NCI-H524 (cell line): ENCODE data around the gene CDC37L1.
"Not testable (repeated sequence)": the region's sequence is repeated elsewhere in the genome, so short reads cannot be mapped to it uniquely, and the experiment has no call there.

Source experiments
- DNase-seq, 2 experiments: peaks; one replicate each; lab custom pipeline; 2025; lab: John Stamatoyannopoulos, UW

CDC37L1 gene

GRCh38 chr9:4679268-4680172, at the start of gene CDC37L1:
TSS of gene CDC37L1 (plus strand) at chr9:4679569. CDS start at chr9:4679768, 199 bp downstream.
- DNase-seq, result peak; percentile 84 to 92

- DNase-seq, result no peak
Observed at GRCh38 chr9:4630836-4631235, 48.5 kb upstream of the CDC37L1 start.

DNA sequence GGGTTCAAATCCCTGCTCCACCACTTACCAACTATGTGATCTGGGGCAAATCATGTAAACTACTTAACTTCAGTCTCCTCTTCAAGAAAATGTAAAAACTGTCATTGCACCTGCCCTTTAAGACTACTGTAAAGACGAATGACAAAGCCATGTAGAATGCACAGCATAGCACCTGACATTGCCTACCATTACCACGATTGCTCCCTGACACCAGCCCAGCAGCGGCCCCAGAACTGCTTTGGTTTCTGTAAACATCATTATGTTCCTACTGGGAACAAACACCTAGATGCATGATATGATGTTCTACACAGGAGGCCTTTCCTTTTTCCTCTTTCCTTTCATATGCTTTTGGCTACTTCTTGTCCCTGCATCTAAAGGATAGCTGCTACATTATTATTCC, 40.4 kb upstream of the CDC37L1 start:
- DNase-seq, result no peak

DNA sequence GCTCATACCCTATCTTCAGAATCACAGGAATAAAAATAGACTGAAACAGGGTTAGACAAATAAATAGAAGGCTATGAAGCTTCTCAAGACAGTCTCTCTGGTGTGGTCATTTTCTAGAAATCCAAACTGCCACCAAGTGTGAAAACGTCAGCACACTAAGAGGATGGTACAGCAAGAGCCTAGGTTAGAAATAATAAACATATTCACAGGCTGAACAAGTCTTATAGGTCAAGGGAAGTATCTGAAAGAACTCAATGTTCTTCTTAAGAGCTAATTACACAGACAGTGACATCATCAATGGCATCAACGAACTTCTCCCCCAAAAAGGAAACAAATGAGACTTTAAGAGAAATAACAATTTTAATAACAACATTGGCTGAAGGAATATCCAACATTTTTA, 39.9 kb upstream of the CDC37L1 start:
- no peak for DNase-seq

- DNase-seq, result peak; percentile 0 to 23
Observed at GRCh38 chr9:4640027-4640426, 39.3 kb upstream of the CDC37L1 start.

DNA sequence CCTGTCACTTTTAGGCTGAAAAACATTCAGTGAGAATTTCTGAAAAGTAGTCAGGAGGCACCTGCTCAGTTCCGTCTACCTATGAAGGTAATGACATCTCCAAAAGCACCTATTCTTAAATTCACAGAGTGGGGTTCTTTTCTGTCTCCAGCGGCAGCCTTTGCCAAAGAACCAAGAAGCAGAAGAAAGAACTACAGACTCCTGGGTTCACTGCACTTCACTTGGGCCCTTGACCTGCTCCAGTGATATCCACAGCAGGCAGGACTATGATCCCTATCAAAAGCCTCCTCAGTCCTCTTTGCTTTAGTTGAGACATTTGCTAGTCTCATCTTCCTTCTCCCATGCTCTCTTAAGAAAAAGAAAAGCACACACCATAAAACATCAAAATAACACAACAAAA, 37.0 kb upstream of the CDC37L1 start:
- no peak for DNase-seq

GRCh38 chr9:4654084-4654483, 25.3 kb upstream of the CDC37L1 start:
- no peak for DNase-seq

DNA sequence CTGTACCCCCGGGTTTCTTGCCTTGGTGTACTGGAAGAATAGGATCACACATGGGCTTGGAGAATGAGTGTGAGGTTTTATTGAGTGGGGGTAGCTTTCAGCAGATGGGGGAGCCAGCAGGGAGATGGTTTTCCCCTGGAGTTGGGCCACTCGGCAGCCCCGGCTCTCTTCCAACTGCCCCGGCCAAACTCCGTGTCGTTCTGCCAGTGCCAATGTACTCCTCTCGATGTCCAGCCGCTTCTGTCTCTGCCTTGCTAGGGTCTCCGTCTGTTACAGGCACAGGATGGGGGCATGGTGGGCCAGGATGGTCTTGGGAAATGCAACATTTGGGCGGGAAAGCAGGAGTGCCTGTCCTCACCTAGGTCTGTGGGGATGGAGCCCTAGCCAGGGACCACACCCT, 24.8 kb upstream of the CDC37L1 start:
- DNase-seq, result no peak

- not testable (repeated sequence) for DNase-seq
Observed at GRCh38 chr9:4656196-4656595, 23.2 kb upstream of the CDC37L1 start.

GRCh38 chr9:4656621-4657020, 22.7 kb upstream of the CDC37L1 start:
- no peak for DNase-seq

- no peak for DNase-seq
Observed at GRCh38 chr9:4657426-4658159, 21.8 kb upstream of the CDC37L1 start.

- DNase-seq, result not testable (repeated sequence)
Observed at GRCh38 chr9:4660665-4661064, 18.7 kb upstream of the CDC37L1 start.

DNA sequence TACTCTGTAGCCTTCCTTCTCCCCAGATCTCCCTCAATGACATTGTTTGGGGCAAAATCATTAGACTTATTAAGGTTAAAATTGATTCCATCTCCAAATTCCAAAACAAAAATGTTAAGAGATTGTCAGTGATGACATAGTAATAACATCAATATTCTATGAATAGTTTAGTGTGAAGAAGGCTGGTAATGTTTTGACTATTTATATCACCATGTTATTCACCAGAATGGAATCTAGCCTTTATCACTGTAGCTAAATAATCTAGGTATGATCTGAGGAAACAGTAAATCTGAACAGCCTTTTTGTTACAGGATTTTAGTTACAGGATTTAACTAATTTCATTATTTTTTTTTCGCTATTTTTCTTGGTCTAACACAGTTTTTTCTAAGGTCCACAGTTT, 18.2 kb upstream of the CDC37L1 start:
- no peak for DNase-seq

- no peak for DNase-seq
Observed at GRCh38 chr9:4661611-4662010, 17.8 kb upstream of the CDC37L1 start.

GRCh38 chr9:4662108-4662988, 17.0 kb upstream of the CDC37L1 start, which contains the start of gene PLPP6:
TSS of gene PLPP6 (plus strand) at chr9:4662294. CDS start at chr9:4662376, 82 bp downstream.
- peak; percentile 65 to 85 for DNase-seq

- peak; percentile 17 to 24 for DNase-seq
Observed at GRCh38 chr9:4662989-4663792, 16.2 kb upstream of the CDC37L1 start.

GRCh38 chr9:4663956-4664355, 15.4 kb upstream of the CDC37L1 start:
- DNase-seq, result no peak

DNA sequence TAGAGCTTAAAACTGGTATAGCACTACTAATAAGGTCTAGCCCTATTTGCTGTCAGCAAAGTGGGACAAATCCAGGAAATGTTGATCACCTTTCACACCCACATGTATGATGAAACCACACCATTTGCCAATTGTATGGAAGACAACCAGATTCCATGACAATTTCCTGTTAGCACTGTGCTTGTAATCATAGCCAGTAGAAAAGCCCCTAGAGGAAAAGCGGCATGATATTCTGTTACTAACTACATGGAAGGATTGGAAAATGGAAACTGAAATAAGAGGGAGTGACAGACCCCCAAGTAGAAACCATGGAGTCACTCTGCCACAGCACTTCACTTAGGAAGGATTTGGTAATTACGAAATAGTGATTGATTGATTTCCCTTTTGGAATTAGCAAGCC, 14.0 kb upstream of the CDC37L1 start:
- no peak for DNase-seq

DNA sequence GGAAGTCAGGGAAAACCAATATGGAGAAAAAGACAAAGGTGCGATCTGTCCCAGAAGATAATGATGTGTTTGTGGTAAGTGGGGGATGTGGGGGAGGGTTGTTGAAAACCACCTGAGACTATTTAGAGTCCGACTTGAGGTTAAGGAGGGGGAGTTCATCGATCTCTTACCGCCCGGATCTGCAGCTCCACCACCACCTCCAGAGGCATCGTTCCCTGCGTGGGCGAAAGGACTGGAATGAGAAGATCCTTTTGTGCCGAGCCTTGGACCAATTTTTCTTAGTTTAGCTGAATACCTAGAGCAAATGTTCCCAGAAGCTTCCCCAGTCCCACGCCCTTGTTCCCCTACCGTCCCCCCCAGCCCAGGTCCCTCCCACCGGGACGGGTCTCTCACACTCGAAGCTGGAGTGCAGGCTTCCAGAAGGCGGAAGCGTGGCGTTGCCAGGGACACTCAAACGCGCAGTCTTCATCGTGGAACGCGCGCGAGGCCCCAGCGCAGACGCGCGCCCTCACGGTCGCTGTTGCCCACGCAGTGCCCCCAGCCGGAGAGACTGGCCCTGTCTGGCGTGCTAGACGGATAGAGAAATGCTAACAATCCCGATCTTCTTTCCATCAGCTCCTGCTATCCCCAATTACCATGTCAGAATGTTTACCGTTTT, 13.2 kb upstream of the CDC37L1 start, which contains the start of gene SPATA6L:
Gene SPATA6L (minus strand): TSS at position 439 of the 658 bp plus-strand sequence. CDS start 230 bp downstream, at position 209.
- DNase-seq, result peak; percentile 39 to 73

DNA sequence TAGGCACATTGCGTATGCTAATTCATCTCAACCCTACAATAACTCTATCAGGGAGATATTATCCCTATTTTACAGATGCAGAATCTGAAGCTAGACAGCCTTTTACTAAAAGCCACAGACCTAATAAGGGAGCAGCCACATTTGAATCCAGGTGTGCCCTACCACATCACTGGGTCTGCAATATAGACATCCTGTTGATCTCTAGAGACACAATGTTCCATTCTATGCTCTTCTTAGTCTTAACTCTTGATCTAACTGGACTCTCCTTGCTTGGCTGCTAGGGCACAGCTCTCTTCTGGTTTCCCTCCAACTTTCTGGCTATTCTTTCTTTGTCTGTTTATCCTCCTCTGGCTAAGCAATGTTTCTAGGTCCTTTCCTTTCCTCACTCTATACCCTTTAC, 11.7 kb upstream of the CDC37L1 start:
- DNase-seq, result no peak
